ENCODE data around the gene ENPP7. TPM values are rescaled to one million over a fixed set of nuclear protein-coding genes. Genes with fewer than 3 reads are reported as not detected.

Gene ENPP7
- polyA plus RNA-seq, 4 donors, result 2.9 to 6.5 (median 4.2) TPM

DNA sequence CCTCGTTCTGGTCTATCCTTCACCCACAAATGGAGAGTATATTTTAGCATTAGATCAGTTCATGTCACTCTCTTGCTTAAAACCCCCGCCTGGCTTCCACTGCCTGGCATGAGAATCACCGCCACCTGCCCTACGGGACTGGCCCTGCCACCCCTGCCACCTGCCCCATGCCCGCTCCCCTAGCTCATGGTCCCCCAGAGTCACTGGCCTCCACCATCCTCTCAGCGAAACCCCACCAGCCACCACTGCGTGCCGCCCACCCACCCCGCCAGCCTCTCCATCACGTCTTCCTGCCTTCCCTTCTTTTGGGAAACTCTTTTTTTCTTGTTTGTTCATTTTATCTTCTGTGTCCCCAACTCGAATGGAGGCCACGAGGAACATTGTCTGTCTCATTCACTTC is 982 bp upstream of the ENPP7 start:
- DNase-seq (ENCODE audit: low read depth in 4 of 4, low spot score in 3 of 4), result no peak

DNA sequence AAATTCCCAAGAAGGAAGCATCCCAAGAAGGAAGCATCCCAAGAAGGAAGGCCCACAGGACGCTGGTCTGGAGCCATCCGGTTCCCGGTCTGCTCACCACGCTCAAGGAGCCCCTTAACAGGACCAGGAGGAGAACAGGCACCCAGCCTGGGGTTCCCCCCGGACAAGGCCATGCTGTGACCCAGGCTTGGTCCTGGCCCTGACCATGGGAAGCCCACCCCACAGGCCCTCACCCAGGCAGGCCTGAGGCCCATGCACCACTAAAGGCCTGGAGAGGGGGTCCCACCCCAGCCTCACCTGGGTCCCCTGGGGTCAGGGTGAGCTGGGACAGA is 340 bp upstream of the ENPP7 start:
- DNase-seq (ENCODE audit: low read depth in 4 of 4, low spot score in 3 of 4), result no peak

DNA sequence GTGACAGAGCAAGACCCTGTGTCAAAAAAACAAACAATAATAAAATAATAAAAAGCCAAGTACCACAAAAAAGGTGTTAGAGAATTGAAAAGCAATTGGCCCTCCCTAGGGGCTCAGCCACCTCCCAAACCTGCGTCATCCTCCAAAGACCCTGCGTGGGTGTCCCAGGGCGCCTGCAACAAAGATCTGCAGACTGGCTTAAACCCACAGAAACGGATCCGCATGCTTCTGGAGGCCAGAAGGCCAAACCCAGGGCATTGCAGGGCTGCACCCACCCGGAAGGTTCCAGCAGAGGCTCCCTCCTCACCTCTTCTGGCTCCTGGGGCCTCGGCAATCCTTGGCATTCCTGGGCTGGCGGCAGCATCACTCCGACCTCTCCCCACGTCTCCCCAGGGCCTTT is 1.5 kb downstream of the ENPP7 start:
- no peak for DNase-seq (ENCODE audit: low read depth in 4 of 4, low spot score in 3 of 4)

DNA sequence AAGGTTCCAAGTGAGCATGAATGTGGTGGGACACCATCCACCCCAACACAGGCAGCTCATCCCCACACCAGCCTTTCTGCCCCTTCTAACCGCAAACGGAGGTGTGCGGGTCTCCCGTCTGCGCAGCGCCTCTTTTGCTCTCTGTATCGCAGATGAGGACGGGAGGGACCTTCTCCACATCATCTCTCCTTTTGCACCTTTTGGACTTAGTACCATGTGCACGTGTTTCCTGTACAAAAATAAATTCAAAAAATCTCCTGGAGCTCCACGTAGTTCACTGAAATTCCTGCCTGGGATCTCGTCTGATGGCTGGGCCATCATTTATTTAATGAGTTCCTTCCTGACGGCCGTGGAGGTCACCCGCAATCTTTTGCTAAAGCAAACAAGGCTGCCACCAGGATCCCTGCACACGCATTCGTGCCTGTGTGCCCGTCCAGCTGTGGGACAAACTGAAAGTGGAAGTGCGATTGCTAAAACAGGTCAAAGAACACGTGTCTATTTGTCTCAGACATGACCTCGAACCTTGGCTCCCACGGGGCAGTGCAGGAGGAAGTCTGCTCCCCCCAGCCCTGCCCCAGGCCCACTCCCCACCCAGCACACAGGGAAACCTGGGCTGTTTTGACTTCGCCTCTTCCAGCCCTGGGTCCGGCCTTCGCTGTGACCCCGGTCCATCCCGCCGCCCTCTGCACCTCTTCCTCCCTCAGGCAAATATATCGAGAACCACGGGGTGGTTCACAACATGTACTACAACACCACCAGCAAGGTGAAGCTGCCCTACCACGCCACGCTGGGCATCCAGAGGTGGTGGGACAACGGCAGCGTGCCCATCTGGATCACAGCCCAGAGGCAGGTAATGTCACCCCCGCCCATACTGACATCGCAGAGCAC is 2.3 kb downstream of the ENPP7 start:
- no peak for DNase-seq (ENCODE audit: low read depth in 4 of 4, low spot score in 3 of 4)

DNA sequence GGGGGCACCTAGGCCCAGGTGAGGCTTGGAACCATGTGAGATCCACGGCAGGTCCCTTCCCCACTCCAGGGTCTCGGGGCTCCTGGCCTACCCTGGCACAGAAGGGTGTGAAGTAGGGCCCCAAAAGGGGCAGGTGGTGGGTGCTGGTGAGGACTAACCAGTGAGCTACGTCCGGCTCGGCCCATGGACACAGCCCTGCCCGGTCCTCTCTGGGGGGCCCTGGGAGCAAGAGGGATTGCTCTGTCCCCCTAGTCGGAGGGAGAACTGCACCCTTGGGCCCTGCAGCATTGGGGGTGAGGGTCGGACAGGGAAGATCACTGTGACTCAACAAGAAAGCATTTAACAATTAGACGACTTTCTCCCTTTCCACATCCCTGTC is 2.9 kb downstream of the ENPP7 start:
- no peak for DNase-seq (ENCODE audit: low read depth in 4 of 4, low spot score in 3 of 4)

DNA sequence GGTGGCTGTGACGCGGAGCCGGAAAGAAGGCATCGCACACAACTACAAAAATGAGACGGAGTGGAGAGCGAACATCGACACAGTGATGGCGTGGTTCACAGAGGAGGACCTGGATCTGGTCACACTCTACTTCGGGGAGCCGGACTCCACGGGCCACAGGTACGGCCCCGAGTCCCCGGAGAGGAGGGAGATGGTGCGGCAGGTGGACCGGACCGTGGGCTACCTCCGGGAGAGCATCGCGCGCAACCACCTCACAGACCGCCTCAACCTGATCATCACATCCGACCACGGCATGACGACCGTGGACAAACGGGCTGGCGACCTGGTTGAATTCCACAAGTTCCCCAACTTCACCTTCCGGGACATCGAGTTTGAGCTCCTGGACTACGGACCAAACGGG is 4.4 kb downstream of the ENPP7 start:
- DNase-seq (ENCODE audit: low read depth in 4 of 4, low spot score in 3 of 4), result no peak

DNA sequence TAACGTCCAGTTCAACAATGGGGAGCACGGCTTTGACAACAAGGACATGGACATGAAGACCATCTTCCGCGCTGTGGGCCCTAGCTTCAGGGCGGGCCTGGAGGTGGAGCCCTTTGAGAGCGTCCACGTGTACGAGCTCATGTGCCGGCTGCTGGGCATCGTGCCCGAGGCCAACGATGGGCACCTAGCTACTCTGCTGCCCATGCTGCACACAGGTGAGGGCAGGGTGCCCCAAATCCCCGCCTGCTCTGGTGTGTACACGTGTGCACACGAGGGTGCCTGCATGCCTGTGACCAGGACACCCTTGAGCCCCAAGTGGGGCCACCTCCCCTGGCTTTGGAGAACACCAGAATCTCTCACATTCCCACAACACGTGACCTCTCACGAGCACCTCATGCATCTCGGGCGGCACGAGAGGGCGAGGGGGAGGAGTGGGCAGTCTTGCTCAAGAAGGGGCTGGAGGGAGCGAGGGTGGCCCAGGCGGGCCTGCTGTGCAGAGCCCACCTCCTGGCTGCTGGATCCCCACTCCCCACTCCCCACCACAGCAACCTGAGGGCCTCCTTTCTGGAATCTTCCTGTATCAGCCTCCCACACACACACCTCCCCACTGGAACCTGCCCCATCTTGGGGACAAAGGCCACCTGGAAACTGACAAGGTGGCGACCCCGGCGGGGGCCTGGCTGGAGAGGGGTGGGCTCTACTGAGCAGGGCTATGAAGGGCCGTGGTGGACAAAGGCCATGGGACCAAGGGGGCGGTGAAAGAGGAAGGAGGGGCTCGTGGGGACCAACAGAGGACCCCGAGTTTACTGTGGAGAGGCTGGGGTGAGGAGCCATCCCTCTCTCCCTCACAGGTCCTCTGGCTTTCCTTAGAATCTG is 6.5 kb downstream of the ENPP7 start:
- no peak for DNase-seq (ENCODE audit: low read depth in 4 of 4, low spot score in 3 of 4)

DNA sequence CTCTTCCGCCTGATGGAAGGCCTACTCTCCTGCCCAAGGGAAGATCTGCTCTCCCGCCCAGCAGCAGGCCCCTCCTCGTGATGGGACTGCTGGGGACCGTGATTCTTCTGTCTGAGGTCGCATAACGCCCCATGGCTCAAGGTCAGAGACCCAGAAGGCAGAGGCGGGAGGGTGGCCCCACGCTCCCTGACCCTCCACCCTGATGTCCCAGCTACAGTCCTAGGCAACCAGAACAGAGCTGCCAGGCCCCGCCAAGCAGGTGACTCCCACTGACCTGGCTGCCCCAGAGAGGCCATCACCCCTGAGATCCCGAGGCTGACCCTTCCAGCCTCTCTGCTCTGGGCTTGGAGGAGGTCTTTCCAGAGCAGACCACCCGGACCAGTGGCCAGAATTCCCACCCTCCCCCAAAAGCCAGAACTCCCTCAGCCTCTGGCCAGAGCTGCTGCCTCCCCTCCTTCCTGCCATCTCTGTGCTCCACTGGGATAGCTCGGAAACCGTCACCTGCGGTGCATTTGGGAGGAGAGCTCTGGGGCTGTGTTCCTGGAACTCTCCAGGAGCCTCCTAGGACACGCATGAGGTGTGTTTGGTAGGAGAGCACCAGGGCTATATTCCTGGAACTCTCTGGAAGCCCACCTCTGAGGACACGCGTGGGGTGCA is 7.3 kb downstream of the ENPP7 start:
- DNase-seq (ENCODE audit: low read depth in 4 of 4, low spot score in 3 of 4), result no peak

DNA sequence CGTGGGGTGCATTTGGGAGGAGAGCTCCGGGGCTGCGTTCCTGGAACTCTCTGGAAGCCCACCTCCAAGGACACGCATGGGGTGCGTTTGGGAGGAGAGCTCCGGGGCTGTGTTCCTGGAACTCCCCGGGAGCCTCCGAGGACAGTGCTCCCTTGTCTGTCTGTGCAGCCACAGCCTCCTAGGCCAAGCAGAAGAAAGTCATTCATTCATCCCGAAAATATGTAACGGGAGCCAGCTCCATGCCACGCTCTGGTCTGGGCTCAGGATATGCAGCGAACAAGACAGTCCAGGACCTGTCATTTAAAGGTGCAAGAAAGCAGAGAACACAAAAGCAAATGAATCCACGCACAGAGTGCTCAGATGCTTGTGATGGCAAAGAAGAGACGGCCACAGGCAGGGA is 7.9 kb downstream of the ENPP7 start:
- no peak for DNase-seq (ENCODE audit: low read depth in 4 of 4, low spot score in 3 of 4)

DNA sequence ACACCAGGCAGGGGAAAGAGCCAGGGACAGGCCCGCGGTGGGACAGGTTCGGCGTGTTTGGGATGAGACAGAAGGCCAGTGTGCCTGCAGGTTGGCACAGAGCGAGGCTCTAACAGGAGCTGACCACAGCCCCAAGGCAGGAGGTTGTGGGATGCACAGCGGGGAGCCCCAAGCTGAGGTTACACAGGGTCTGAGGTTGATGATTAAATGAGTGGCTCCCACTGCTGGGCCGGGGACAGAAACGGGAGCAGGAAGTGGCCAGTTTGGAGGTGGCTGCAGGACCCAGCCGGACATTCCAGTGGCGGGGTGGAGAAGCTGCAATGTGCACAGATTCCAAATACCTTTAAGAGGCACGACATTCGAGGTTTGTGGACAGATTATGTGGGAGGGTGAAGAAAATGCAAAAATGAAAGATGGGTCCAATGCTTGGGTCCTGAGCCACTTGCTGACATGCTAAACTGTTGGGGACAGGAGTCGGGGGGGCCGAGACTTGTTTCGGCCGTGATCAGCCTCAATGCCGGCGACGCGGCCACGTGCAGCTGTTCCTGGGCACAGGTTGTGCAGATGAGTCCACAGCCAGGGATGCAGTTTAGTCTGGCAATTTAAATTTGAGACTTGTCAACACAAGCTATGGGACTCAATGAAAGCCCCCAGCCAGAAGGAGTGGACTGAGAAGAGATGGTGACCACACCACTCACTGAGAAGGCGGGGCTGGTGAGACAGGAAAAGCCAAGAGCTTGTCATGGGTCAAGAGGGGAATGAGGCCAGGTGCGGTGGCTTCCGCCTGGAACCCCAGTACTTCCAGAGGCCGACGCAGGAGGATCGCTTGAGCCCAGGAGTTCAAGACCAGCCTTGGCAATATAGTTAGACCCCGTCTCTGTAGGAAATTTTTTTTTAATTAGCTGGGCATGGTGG is 8.7 kb downstream of the ENPP7 start:
- no peak for DNase-seq (ENCODE audit: low read depth in 4 of 4, low spot score in 3 of 4)

DNA sequence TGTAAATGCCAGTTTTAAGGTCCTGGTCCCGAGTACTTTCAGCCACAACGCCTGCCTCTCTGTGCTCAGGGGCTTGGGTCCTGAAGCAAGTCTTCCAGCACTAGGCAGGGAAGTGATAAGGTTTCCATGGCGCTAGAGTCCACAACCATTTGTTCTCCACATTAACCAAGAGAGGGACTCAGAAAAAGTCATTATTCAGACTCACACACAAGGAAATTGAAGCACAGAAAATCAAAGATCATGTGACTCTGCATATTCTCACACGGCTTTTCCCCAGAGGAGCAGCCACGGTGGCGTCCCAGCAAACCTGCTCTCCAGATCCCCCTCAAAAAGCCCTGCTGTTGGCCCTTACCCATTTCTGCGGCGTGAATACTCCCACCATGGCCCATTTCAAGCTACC is 9.7 kb downstream of the ENPP7 start:
- no peak for DNase-seq (ENCODE audit: low read depth in 4 of 4, low spot score in 3 of 4)

DNA sequence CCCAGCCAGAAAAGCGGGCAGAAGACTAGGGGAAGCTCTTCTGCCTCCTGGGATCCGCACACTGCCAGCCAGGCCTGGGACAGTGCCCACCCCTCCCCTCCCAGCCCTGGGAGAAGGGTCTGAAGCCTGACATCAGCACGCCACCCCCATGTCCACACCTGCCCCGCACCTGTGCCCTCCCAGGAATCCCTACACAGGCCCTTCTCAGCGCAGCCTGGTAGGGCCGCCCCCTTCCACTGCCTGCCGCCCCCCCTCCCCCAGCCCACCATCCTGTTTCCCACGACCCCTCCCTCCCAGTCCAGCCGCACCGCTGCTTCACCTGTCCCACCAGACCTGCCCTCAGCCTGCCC is 10.6 kb downstream of the ENPP7 start:
- no peak for DNase-seq (ENCODE audit: low read depth in 4 of 4, low spot score in 3 of 4)

DNA sequence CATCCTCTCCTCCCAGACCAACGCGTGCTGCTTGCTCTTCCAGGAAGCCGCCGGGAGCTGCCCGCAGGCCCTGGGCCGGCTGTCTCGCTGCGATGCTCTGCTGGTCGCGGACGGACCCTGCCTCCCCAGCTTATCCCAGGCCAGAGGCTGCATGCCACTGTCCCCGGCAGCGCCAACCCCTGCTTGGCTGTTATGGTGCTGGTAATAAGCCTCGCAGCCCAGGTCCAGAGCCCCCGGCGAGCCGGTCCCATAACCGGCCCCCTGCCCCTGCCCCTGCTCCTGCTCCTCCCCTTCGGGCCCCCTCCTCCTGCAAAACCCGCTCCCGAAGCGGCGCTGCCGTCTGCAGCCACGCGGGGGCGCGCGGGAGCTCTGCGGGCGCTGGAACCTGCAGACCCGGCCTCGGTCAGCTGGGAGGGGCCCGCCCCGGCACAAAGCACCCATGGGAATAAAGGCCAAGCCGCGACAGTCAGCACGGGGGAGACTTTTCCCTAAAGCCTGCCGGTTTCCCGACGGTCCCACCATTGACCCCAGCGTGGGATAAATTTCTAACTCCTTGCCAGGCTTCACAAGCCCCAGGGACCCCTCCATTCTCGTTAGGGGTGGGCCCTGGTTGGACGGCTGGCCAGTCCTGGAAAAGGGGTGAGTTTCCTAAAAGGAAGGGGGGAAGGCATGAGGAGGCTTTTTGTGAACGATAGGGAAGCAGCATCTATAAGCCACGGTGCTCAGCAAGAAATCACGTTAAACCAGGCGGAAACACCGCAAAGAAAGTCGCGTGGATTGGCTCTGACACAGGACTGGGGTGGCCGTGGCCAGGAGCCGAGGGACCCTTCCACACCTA is 11.2 kb downstream of the ENPP7 start:
- peak; percentile 60 to 72 (median 64) for DNase-seq (ENCODE audit: low read depth in 4 of 4, low spot score in 3 of 4)

DNA sequence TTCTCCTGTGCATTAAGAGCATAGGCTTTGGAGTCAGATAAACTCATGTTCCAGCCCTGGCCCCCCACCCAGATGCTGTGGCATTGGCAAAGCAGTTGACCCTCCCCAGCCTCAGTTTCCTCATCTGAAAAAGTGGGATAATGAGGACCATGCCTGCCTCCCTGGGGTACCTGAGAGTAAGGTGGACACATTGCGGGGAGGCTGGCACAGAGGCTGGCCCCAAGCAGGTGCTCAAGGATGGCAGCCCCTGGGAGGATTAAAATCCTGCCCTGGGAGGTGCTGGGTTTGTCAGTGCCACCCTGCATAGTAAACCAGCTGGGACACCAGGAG is 11.8 kb downstream of the ENPP7 start:
- DNase-seq (ENCODE audit: low read depth in 4 of 4, low spot score in 3 of 4), result no peak

DNA sequence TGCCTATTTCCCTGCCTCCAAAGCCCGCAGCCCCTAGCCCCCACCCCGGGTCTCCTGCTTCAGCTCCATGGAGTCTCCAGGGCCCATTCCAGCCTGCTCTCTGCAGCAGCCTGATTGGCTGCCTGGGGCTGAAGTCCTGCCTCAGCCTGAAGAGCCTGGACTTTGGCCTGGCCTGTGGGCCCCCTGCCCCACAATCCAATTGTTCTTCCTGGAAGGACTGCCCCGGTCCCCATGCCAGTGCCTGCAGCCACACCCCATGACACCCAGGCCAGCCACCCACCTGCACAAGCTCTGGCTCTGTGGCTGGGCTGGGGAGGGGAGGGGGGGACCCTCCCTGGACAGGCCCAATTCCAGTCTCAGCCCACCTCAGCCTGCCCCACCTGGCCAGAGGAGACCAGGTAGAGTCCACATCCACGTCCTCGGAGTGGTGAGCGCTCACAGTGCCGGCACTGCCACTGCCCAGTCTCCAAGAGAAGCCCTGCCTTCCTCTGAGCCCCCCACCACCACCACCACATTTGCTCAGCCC is 12.3 kb downstream of the ENPP7 start:
- no peak for DNase-seq (ENCODE audit: low read depth in 4 of 4, low spot score in 3 of 4)

DNA sequence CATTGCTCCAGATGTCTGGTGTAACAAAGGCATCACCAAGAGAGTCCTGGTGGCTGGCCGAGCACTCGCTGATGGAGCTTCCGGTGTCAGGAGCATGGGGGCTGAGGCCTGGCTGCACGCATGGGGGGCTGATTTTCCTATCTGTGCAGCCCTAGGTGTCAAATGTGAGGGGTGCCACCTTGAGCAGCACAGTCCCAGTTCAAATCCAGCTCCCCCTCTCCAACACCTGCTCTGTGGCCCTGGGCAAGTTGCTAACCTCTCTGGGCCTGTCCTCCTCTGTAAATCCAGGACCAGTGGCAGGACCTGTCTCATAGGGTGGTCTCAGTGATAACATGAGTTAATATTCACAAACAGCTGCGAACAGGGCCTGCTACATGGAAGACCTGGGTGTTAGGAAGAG is 12.9 kb downstream of the ENPP7 start:
- DNase-seq (ENCODE audit: low read depth in 4 of 4, low spot score in 3 of 4), result no peak

DNA sequence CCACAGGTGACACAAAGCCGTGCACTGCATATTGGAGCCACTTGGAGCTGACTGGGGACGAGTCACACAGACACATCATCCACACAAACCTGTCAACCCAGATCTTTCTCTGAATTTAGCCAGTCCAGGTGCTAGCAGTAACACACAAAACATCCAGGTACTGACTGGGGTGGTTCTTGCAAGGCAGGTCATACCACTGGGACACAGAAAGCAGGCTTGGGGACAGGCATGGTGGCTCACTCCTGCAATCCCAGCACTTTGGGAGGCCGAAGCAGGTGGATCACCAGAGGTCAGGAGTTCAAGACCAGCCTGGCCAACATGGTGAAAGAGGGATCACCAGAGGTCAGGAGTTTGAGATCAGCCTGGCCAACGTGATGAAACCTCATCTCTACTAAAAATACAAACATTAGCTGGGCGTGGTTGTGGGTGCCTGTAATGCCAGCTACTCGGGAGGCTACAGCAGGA is 14.9 kb downstream of the ENPP7 start:
- no peak for DNase-seq (ENCODE audit: low read depth in 4 of 4, low spot score in 3 of 4)

DNA sequence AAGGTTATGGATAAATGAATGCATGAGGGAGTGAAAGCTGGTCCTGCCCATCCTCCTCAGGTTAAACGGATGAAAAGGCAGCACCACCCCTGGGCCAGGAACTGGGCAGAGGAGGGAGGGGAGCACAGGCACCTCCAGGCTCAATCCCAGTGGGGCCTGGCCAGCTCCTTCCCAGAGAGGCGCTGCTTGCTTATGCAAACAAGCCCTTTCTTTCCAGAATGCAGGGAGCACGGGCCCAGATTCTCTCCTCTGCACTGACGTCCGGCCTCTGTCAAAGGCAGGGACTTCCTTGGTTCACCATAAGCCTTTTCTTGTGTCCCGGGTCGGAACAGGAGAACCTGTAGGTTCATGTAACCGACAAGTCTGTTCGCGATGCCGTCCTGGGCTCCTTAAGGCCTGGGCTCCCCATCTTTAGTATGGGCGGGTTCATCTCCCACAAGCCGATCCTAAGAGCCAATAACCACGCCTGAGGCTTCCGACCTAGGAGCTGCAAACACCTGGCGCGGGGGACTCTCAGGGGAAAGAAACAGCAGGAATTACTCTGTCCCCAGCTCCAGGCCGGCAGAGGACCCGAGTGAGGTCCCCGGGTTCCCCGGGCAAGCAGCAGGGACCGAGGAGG is 16.3 kb downstream of the ENPP7 start:
- DNase-seq (ENCODE audit: low read depth in 4 of 4, low spot score in 3 of 4), result no peak

All from right renal pelvis (tissue), 4 donors.